Raji (cell line): Measurements from ENCODE around the gene MVB12A.

ENCODE experiments used
- POLR2A ChIP-seq: IDR thresholded peaks from 2 replicates; pipeline ENCODE4 v1.6.1; 2011; ENCODE audit warnings: low read depth, low read length, control low read depth; ENCODE audit not compliant: insufficient read depth

The MVB12A gene

GRCh38 chr19:17420475-17420924 lies 653 bp downstream of the MVB12A start:
- no peak for TF ChIP-seq POLR2A

GRCh38 chr19:17421942-17422341 lies 2.1 kb downstream of the MVB12A start:
- no peak for TF ChIP-seq POLR2A

DNA sequence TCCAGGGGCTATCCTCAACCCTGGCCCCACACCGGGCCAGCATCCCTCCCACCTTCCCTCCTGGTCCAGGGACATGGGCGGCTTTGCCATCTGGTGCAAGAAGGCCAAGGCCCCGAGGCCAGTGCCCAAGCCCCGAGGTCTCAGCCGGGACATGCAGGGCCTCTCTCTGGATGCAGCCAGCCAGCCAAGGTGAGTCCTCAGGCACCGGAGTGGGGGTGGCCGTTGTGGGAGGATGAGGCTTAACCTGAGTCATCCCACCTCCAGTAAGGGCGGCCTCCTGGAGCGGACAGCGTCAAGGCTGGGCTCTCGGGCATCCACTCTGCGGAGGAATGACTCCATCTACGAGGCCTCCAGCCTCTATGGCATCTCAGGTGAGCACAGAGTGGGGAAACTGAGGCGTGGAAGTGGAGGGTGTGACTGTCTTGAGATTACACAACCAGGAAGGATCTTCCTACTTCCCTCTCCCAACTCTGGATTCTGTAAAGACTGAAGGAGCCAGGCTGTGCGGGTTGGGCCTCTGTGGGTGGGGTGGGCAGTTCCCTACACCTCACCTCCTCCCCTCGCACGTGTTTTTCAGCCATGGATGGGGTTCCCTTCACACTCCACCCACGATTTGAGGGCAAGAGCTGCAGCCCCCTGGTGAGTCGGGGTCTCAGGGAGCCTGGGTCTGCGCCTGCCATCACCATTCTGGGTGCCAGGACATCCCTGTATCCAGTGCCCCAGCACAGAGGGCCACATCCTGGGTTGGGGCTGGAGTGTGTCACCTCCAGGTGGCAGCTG lies 3.8 kb downstream of the MVB12A start:
- TF ChIP-seq POLR2A, result no peak

- TF ChIP-seq POLR2A, result no peak
Observed at GRCh38 chr19:17424743-17425365, 5.0 kb downstream of the MVB12A start.

GRCh38 chr19:17429641-17430113 lies 9.8 kb downstream of the MVB12A start:
- TF ChIP-seq POLR2A, result no peak

DNA sequence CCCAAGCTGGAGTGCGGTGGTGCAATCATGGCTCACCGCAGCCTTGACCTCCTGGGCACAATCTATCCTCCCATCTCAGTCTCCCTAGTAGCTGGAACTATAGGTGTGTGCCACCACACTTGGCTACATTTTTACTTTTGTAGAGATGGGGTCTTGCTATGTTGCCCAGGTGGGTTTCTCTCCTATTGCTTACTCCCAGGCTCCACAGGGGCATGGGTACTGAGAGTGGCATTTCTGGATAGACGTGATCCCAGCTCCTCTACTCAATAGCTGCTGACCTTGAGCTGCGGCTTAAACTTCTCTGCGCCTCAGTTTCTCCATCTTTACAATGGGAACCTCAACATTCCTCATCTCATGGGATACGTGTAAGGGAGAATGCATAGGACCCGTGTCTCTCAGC lies 11.6 kb downstream of the MVB12A start:
- TF ChIP-seq POLR2A, result no peak

DNA sequence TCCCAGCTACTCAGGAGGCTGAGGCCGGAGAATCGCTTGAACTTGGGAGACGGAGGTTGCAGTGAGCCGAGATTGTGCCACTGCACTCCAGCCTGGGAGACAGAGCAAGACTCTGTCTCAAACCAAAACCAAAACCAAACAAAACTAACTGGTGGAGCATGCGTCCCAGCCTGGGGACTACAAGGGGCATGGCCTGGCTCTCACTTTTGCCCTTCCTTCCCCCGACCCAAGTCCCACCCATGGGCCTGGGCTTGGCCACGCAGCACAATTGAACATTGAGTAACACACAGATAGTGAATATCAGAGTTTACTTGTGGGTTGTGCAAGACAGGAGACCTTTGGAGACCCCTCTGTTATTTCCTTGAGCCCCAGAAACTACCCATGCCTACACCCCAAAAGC lies 15.4 kb downstream of the MVB12A start:
- TF ChIP-seq POLR2A, result no peak

DNA sequence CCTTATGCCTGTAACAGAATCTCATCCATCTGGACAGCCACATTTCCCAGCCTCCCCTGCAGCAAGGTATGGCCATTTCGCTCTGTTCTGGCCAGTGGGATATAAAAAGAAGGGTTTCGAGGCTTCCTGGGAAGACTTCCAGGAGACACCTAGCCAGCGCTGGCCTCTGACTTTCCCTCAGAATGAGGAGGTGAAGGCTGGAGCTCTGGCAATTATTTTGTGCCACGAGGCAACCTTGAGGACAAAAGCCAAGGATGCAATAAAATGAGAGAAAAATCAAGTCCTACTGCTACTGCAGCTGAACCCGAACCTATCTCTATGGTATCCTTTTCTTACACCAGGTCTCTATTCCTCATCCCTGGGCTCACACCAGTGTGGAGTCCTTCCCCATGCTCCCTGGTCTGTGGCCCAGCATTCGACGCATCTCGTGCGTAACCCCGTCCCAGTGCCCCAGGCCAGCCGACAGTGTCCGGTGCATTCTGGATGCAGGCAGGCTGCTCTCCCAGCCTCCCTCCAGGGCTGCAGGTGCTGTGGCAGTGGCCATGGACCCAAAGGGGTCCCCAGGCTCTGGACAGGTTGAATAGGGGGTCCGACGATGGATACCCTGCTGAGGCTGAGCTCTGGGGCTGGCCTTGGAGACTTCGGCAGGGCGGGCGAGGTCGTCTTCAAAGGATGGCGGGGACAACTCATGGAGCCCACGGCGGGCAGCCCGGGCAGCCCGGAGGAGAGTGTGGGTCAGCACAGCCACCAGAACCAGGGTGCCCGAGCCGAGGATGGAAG lies 16.4 kb downstream of the MVB12A start:
- TF ChIP-seq POLR2A, result no peak

- no peak for TF ChIP-seq POLR2A
Observed at GRCh38 chr19:17436874-17437267, 17.0 kb downstream of the MVB12A start.

GRCh38 chr19:17441241-17442021 lies 21.6 kb downstream of the MVB12A start:
- TF ChIP-seq POLR2A, result no peak

DNA sequence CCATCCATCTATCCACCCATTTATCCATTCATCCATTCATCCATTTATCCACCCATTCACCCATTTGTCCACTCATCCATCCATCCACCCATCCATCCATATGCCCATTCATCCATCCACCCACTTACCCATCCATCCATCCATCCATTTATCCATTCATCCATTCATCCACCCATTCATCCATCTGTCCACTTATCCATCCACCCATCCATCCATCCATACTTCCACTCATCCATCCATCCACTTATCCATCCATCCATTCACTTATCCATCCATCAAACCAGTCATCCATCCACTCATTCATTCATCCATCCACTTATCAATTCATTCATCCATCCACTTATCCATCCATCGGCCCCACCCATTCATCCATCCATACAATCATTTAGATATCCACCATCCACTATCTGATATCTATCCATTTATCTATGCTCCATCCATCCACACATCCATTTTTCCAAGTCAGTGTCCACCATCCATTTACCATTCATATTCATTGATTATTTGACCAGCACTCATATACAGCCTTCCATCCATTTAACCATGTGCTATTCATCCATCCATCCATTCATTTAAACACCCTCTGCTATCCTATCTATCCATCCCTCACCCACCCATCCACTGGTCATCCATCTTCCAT lies 25.8 kb downstream of the MVB12A start:
- TF ChIP-seq POLR2A, result no peak

- TF ChIP-seq POLR2A, result no peak
Observed at GRCh38 chr19:17447704-17448130, 27.9 kb downstream of the MVB12A start.

DNA sequence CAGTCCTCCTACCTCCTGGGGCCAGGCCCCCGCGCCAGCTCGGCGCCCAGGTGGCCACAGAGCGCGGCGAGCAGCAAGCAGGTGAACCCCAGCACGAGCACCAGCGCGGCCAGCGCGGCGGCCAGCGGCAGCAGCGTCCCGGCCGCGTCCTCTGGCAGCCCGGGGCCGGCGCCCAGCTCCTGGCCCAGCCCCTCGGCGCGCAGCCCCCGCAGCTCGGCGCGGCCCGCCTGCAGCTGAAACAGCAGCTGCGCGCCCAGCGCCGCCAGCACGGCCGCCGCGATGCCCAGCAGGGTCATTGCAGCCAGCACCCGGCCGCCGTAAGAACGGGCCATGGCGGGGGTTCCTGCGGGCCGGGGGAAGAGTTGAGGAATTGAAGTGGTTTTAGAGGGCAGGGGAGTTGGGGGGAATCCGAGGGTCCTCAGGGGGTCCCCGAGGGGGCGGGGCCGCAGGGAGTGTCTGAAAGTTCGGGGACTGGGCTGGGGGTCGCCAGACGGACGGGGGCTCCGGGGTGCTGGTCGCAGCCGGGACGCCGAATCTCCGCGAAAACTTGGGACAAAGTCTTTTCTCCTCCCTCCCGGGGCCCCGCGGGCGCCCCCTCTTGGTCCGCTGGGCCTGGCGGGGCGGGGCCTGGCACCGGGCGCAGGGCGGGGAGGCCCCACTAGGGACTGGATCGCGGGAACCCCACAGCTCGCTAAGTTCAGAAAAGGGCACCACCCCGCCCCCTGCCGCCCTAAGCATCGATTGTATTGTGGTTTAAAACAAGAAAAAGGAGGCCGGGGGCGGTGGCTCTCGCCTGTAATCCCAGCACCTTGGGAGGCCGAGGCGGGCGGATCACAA lies 28.5 kb downstream of the MVB12A start, which contains the start of gene TMEM221:
Gene TMEM221 (minus strand): TSS at position 538 of the 837 bp plus-strand sequence. CDS start 206 bp downstream, at position 332.
- no peak for TF ChIP-seq POLR2A
